ENCODE results near the gene AAR2.

The AAR2 gene

GRCh38 chr20:36214684-36215256 is 21.5 kb upstream of the AAR2 start:
- CTCF ChIA-PET = interaction anchor here (0.7 to 23.4 kb wide), 11 partner anchors 10 to 542 kb away, joined by 3 to 940 read pairs (median 4); partner anchors contain the start of genes EPB41L1 and SCAND1
- TF ChIP-seq, protein P1, sequence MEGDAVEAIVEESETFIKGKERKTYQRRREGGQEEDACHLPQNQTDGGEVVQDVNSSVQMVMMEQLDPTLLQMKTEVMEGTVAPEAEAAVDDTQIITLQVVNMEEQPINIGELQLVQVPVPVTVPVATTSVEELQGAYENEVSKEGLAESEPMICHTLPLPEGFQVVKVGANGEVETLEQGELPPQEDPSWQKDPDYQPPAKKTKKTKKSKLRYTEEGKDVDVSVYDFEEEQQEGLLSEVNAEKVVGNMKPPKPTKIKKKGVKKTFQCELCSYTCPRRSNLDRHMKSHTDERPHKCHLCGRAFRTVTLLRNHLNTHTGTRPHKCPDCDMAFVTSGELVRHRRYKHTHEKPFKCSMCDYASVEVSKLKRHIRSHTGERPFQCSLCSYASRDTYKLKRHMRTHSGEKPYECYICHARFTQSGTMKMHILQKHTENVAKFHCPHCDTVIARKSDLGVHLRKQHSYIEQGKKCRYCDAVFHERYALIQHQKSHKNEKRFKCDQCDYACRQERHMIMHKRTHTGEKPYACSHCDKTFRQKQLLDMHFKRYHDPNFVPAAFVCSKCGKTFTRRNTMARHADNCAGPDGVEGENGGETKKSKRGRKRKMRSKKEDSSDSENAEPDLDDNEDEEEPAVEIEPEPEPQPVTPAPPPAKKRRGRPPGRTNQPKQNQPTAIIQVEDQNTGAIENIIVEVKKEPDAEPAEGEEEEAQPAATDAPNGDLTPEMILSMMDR (IDR thresholded peaks at IDR 0.05; ENCODE audit: insufficient read depth, low read length, missing control alignments) = peak; percentile 71
- H3K4me3 ChIP-seq (ENCODE audit: low read depth, low read length) = no peak overlapping the region
- POLR2A ChIA-PET = no interaction called here
- no peak for DNase-seq (ENCODE audit: low read depth, low spot score)

DNA sequence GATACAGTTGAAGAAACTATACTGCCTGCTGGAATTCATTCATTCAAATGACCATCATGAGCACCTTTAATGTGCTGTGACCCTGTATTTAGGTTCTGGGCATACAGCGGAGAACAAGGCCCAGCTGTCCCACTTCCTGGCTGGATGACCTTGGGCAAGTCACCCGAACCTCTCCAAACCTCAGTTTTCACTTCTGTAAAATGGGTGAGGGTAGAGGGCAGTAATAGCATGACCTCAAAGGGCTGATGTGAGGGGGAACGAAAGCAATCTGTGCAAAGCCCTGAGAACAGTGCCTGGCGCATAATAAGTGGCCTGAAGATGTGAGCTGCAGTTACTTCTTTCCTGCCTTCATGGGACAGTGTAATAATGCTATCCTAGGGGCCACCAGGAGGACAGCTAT is 20.5 kb upstream of the AAR2 start:
- CTCF ChIA-PET = interaction anchor here (1.0 to 2.7 kb wide), 7 partner anchors 10 to 224 kb away, joined by 3 to 36 read pairs (median 3); no protein-coding TSS in a partner anchor
- no peak overlapping the region for H3K4me3 ChIP-seq (ENCODE audit: low read depth, low read length)

GRCh38 chr20:36216314-36217025 is 19.8 kb upstream of the AAR2 start:
- no peak overlapping the region for H3K4me3 ChIP-seq (ENCODE audit: low read depth, low read length)
- POLR2A ChIA-PET = no interaction called here
- CTCF ChIA-PET = interaction anchor here (0.8 to 2.7 kb wide), 9 partner anchors 11 to 708 kb away, joined by 3 to 36 read pairs (median 3); no protein-coding TSS in a partner anchor
- TF ChIP-seq, protein P1 (IDR thresholded peaks at IDR 0.05; ENCODE audit: insufficient read depth, low read length, missing control alignments) = no peak
- no peak for DNase-seq (ENCODE audit: low read depth, low spot score)

More for the DNA sequence above, 20.5 kb upstream of the AAR2 start:
- TF ChIP-seq, protein P1 (IDR thresholded peaks at IDR 0.05; ENCODE audit: insufficient read depth, low read length, missing control alignments) = no peak
- POLR2A ChIA-PET = no interaction called here
- DNase-seq (ENCODE audit: low read depth, low spot score) = no peak

- POLR2A ChIA-PET = no interaction called here
- TF ChIP-seq, protein P1 (IDR thresholded peaks at IDR 0.05; ENCODE audit: insufficient read depth, low read length, missing control alignments) = no peak
- CTCF ChIA-PET = interaction anchor here (1.1 to 2.7 kb wide), 5 partner anchors 15 to 222 kb away, joined by 3 to 36 read pairs (median 7); no protein-coding TSS in a partner anchor
- no peak overlapping the region for H3K4me3 ChIP-seq (ENCODE audit: low read depth, low read length)
- DNase-seq (ENCODE audit: low read depth, low spot score) = no peak
These were observed 19.1 kb upstream of the AAR2 start for GRCh38 chr20:36217226-36217625.

DNA sequence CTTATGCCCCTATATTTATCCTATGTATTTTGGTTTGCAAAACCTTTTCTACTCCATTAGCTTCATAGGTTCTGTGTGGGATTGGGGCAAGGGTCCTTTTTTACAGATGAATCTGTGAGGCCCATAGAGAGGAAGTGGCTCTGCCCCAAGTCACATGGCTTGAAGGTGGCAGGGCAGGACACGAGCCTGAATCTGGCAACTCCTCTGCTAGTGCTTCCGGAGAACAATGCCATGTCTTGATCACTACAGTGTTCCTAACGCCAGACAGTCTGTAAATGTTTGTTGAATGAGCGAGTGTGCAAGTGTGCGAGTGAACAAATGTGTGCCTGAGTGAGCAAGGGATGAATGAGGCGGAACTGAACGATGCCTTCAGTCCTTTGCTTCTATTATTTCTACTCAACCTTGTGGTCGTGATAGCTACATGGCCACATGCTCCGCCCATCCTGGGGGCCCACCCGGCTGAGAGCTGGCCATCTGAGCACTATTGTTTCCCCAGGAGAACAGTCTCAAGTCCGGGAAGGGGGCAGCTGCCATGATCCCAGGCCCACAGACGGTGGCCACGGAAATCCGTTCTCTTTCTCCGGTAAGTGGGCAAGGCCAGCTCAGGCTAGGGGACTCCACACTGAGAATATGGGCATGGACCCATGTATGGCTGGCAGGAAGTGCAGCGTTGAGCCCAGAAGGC is 17.8 kb upstream of the AAR2 start:
- CTCF ChIA-PET = interaction anchor here (1.0 to 2.3 kb wide), 6 partner anchors 10 to 221 kb away, joined by 3 to 13 read pairs (median 4); no protein-coding TSS in a partner anchor
- POLR2A ChIA-PET = no interaction called here

More for the DNA sequence above, 17.8 kb upstream of the AAR2 start:
- no peak overlapping the region for H3K4me3 ChIP-seq (ENCODE audit: low read depth, low read length)
- DNase-seq (ENCODE audit: low read depth, low spot score) = no peak
- TF ChIP-seq, protein P1 (IDR thresholded peaks at IDR 0.05; ENCODE audit: insufficient read depth, low read length, missing control alignments) = no peak

All from AG04449 (cell line).